ENCODE results near the gene CAPN11. TPM values are rescaled to one million over a fixed set of nuclear protein-coding genes. Genes with fewer than 3 reads are reported as not detected.

Gene CAPN11
- polyA plus RNA-seq, 1 experiment = 0.04 TPM

DNA sequence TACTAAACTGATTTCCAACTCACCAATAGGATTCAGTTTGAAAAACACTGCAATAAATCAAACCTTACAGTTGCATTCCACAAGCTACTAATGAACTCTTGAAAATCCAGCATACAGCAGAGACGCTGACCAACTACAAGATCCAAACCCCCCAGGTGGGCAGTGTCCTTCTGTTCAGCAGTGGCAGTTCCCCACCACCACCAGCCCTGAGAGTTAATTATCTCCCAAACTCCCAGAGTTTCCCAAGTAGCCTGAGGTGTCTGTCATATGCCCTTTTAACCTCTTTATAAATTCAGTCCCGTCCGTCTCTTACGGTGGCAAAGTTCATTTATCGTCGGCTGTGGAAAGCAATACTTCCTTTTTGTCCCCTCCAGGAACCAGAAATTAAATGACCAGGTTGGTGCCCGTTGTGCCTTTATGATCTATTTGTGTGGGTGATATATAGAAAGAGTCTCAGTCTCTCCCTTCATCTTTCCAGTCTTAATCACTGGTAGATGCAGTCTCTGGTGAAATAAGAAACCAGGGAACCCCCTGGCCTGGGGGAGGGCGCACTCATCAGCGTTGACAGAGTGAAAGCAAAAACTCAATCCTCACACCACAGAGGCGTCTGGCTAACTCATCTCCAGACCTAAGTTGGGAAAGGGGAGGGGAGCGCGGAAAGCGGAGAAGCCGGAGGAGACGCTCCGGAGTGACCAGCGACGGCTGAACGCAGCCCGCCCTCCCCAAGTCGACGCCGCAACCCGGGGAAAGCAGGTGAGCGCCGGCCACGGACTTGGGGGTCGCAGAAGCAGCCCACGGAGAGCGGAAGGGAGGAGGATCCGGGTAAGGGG, 32.1 kb upstream of the CAPN11 start:
- CTCF ChIA-PET = no interaction called here
- TF ChIP-seq CTCF (IDR thresholded peaks at IDR 0.05; ENCODE audit: insufficient read depth, low read depth, low read length) = no peak
- no peaks in the 10 kb centered on the region for H3K27me3 ChIP-seq (ENCODE audit: control insufficient read depth, insufficient read depth, low read length)
- no peak for DNase-seq (ENCODE audit: low read depth)
- POLR2A ChIA-PET = no interaction called here
- H3K36me3 ChIP-seq (ENCODE audit: control insufficient read depth, insufficient read depth, low read length) = no peaks in the 10 kb centered on the region
- peak overlapping the region; percentile 81 for H3K4me3 ChIP-seq (ENCODE audit: low read depth, low read length)

DNA sequence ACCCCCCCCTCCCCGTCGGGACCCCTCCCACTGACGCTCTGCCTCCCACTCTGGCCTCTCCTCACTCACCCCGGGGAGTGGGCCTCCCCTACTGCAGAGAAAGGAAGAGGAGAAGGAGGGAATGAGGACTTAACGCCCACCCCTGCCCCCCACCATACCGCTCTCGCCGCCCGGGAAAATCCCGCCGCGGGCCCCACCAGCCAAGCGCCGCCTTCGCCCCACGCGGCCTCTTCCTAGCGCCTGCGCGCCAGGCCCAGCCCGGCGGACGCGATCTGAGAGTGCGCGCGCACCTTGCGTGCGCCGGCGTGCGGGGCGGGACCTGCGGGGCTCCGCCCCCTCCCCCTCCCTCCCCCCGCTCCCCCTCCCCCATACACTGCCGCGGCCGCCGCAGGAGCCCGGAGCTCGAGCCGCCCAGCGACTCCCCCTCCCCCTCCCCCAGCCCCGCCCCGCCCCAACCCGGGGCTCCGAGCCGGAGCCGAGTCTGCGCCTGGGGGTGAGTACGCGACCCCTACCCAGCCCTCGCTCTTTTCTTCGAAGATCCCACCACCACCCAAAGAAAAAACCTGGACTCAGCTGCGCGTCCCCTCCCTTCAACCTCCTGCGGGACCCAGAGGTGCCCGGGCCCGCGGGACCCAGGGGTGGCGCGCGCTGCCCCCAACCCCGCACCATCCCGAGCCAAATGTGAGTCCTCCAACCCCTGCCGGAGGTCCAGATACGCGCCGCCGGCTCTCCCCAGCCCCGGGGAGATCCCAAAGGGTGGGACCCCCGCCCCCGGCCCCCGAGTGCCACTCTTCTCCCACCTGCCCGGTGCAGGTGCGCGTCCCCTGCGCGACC, 31.2 kb upstream of the CAPN11 start, which contains the start of the genes MRPL14 and TMEM63B:
Gene MRPL14 (minus strand): TSS at position 267 of the 834 bp plus-strand sequence. CDS start 10,841 bp downstream, outside the sequence.
Gene TMEM63B (plus strand): TSS at position 369 of the 834 bp plus-strand sequence. CDS start 7,031 bp downstream, outside the sequence.
- H3K27me3 ChIP-seq (ENCODE audit: control insufficient read depth, insufficient read depth, low read length) = no peaks in the 10 kb centered on the region
- no peak for TF ChIP-seq CTCF (IDR thresholded peaks at IDR 0.05; ENCODE audit: insufficient read depth, low read depth, low read length)
- ChIA-PET POLR2A (interaction anchor here (0.6 kb wide), 1 partner anchor 122 kb away, joined by 4 read pairs; no protein-coding TSS in a partner anchor), CTCF (no interaction called here)
- no peaks in the 10 kb centered on the region for H3K36me3 ChIP-seq (ENCODE audit: control insufficient read depth, insufficient read depth, low read length)
- H3K4me3 ChIP-seq (ENCODE audit: low read depth, low read length) = peak within 1 kb of the TSS; percentile 87
- DNase-seq (ENCODE audit: low read depth) = no peak

DNA sequence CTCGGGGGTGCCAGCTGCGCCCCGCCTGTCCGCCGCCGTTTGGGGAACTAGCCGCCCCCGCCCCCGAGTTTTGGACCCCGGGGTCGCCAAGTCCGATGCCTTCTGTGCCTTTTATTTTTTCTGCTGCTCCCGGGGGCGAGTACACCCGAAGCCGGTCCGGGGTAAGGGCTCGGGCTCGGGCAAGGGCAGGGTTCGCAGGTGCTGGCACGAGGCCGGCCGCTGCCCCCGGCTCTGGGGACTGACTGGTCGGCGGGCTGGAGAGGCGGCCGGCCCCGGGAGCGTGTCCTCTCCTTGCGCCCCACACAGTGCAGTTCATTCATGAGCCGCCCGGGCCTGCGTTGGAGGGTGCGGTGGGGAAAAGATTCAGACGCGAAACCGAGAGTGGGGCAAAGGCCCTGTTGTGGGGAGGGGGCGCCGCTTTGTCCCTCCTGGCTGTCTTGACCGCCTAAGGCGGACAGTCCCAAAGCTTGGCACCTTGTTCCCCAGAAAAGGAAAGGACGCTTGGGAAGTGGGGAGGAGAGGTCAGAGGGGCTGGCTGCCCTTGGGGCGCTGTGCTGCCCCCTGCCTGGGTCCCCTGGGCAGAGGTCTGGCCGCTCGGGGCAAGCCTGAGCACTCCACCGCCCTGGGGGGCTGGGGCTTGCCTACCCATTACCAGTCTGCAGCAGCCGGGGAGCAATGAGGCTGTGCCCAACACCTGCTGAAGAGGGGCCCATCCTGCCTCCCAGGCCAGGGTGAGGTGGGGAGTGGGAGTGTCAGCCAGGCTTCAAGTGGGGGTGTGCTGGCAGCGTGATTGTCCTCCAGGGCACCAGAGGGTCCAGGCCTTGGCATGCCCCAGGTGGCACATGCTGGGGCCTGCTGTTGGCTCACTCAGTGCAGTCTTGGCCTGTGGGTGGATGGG, 30.4 kb upstream of the CAPN11 start:
- H3K4me3 ChIP-seq (ENCODE audit: low read depth, low read length) = peak overlapping the region; percentile 87
- DNase-seq (ENCODE audit: low read depth) = no peak
- CTCF ChIA-PET = no interaction called here
- no peaks in the 10 kb centered on the region for H3K27me3 ChIP-seq (ENCODE audit: control insufficient read depth, insufficient read depth, low read length)
- POLR2A ChIA-PET = interaction anchor here (0.6 kb wide), 1 partner anchor 121 kb away, joined by 4 read pairs; no protein-coding TSS in a partner anchor
- H3K36me3 ChIP-seq (ENCODE audit: control insufficient read depth, insufficient read depth, low read length) = no peaks in the 10 kb centered on the region
- TF ChIP-seq CTCF (IDR thresholded peaks at IDR 0.05; ENCODE audit: insufficient read depth, low read depth, low read length) = 0 out of 2 replicates have a peak, but pooled peaks have one; percentile 2

- POLR2A ChIA-PET = no interaction called here
- CTCF ChIA-PET = interaction anchor here (0.6 to 0.9 kb wide), 3 partner anchors 12 to 428 kb away, joined by 3 to 4 read pairs (median 3); no protein-coding TSS in a partner anchor
- TF ChIP-seq CTCF (IDR thresholded peaks at IDR 0.05; ENCODE audit: insufficient read depth, low read depth, low read length) = no peak
- H3K27me3 ChIP-seq (ENCODE audit: control insufficient read depth, insufficient read depth, low read length) = no peaks in the 10 kb centered on the region
- H3K4me3 ChIP-seq (ENCODE audit: low read depth, low read length) = no peak overlapping the region
- no peak for DNase-seq (ENCODE audit: low read depth)
- H3K36me3 ChIP-seq (ENCODE audit: control insufficient read depth, insufficient read depth, low read length) = peaks cover 4% of the 10 kb centered on the region
Observed at GRCh38 chr6:44129841-44130322, 28.7 kb upstream of the CAPN11 start.
